ACHN (cell line): ENCODE measurements around the gene PSAPL1.

Source experiments
- DNase-seq: peaks from one replicate; pipeline ENCODE4 v3.0.0-alpha.2; 2015
- in situ Hi-C: cut with HindIII; loops from 2 replicates; pipeline ENCODE4 v1.10.0; 2017; ENCODE audit warnings: low sequenced_read_pairs, low pct_ligation_motif_present, low pct_unique_long_range_greater_than_20kb

PSAPL1 gene

DNA sequence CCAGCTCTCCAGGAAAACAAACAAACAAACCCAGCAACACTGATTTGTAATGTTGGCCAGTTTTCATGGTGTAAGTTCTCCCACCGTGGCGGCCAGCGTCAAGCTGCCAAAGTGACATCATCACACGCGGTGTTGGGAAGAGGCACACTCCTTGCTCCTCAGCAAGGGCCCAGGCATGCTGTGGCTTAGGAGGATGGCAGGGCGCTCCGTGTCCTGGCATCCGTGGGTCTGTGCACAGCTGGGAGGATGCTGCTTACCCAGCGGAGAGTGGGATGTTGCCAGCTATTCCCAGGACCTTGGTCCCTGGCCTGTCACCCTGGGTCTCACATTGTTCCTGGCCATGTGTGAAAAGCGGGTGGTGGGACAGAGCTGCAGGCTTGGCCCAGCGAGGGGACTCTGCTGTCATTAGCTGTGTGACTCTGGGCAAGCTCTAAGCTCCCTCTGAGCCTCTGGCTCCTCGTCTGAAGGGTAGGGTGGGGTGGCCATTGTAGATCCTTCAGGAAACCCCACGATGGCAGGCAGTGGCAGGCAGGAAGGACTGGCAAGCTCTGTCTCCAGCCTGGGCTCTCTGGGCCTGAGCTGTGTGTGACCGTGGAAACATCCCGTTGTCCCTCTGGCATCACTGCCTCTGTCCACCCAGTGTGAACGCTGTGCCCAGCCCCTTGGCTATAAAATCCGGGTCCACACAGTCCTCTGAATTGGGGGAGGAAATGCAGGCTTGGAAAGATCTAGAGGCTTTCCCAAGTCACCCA lies 10.8 kb downstream of the PSAPL1 start:
- no peak for DNase-seq
- in situ Hi-C loops: no loop called here

DNA sequence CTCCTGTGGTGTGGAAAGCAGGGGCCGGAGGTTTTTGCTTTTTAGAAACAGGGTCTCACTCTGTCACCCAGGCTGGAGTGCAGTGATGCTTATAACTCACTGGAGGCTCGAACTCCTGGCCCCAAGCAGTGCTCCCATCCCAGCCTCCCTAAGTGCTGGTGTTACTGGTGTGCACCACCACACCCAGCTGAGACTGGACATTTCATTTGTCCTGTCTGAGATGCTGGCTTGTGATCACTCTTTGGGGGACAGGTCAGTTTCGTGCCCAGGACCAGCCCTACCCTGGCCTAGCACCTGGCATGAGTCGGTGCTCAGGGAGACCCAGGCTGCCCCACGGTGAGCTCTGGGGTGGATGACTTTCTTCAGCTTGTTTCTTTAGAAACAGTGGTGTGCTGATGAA lies 11.3 kb downstream of the PSAPL1 start:
- no peak for DNase-seq
- in situ Hi-C loops: no loop called here

DNA sequence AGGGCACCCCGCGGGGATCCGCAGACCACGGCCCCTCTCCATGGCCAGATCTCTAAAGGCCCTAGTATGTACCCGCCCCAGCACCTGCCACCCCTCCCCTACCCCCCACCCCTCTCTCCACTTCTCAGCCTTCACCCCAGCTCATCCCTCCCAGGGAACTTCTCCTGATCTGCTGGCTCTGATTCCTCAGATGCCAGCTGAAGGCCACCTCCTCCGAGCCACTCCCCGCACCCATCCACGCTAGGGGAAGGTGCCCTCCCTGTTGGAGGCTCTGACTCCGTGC lies 11.9 kb downstream of the PSAPL1 start:
- in situ Hi-C loops: no loop called here
- DNase-seq: no peak

DNA sequence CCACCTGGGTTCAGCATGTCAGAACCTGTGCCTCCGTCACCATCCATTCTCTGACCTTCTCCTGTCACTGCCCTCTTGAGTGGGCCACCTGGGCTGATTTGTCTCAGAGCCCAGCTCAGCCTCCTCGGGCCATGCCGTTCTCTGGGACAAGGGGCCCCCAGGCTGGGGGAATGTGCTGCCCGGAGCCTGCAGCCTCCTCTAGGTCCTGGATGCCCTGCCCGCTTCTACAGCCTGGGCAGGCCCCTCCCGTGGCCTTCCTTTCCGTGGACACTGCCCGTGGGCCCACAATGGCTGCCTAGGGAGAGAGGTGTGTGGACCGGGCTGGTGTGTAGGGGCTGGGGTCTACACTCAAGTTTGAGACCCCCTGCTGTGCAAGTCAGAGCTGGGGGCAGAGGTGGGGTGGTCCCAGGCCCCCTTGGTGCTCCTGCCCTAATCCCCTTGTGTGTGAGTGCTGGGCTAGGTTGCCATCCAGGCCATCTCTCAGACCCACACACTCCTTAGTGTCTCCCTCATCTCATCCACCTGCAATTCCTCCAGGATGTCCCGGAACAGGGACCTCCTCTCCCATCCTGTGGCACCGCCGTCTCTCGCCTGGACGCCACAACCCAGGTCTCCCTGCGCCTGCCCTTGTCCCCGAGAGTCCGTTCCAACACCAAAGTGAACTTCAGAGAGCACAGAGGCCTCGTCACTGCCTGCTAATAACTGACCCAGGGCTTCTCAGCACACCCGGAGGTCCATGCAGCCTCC lies 12.4 kb downstream of the PSAPL1 start:
- in situ Hi-C loops: no loop called here
- DNase-seq: no peak

DNA sequence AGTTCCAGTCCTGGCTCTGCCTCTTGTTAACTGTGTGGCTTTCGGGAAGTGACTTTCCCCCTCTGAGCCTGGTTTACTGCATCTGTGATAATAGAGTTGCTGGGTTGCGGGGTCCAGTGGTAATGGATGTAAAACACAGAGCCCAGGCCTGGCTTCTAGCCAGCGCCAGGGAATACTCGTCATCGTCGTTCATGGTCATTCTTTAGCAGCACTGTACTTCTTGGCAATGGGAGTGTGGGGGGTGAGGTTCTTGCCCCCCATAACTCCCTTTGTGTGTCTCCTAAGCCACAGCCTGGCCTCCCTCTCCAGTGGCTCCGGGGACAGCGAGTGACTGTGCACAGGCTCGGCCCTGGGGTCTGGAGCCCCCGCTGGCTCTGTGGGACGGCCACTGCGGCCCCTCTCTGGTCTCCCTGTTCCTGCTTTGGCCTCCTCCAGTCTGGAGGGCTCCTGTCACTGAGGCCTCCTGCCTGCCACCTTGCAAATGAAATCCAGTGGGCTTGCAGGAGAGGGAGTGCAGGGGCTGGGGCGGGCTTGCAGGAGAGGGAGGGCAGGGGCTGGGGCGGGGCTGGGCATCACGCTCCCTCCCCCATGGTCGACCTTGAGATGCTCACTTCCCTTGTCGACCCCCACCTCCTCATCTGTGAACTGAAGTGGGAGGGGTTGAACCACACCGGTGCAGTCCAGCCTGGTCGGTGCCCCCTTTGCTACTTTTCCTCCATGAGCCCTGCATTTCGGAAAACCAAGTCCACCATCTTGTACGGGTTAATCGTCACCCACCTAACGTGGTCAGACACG lies 13.2 kb downstream of the PSAPL1 start:
- in situ Hi-C loops: no loop called here
- no peak for DNase-seq

DNA sequence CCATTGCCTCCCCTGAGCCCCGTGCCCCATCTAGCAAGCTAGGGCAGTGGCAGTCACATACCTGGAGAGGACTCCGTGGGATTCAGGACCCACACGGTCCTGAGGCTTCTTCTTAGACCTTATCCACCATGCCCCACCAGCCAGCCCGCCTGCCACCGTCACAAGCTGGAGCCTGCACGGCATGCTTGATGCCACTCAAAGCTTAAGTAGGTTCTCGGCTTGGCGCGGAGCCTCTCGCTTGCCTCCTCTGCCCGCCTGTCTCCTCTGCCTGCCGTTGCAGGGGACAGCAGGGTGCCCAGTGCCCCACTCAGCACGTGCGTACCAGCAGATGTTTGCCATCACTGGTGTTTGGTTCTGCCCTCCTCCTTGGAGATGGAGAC lies 14.1 kb downstream of the PSAPL1 start:
- in situ Hi-C loops: no loop called here
- DNase-seq: no peak

DNA sequence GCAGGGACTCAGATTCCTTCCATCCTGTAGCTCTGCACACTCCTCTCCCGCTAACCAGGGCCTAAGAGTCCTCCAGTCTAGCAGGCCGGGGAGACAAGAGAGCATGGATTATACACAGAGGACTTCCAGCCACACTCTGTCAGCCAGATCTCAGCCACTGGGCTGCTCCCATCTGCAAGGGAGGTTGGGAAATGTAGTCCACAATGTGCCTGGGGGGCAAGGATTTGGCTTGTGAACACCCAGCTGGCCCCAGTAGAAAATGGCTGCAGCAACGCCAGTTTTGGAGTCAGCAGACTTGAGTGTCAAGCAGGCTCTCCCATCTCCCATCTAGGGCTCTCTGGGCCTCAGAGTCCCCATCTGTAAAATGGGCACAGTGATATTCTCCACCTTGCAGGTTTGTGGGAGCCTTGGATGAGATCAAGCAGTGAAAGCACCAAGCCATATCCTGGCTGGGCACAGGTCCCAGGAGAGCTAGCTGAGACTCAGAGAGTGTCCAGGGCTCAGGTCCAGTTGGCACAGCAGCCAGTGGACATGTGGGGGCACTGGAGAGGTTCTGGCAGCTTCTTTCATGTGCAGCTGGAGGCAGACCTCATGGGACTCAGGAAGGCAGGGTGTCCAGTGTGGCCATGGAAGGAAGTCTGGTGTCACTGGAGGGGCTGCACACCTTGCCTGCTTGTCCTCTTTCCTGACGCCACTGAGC lies 14.6 kb downstream of the PSAPL1 start:
- DNase-seq: no peak
- in situ Hi-C loops: no loop called here

DNA sequence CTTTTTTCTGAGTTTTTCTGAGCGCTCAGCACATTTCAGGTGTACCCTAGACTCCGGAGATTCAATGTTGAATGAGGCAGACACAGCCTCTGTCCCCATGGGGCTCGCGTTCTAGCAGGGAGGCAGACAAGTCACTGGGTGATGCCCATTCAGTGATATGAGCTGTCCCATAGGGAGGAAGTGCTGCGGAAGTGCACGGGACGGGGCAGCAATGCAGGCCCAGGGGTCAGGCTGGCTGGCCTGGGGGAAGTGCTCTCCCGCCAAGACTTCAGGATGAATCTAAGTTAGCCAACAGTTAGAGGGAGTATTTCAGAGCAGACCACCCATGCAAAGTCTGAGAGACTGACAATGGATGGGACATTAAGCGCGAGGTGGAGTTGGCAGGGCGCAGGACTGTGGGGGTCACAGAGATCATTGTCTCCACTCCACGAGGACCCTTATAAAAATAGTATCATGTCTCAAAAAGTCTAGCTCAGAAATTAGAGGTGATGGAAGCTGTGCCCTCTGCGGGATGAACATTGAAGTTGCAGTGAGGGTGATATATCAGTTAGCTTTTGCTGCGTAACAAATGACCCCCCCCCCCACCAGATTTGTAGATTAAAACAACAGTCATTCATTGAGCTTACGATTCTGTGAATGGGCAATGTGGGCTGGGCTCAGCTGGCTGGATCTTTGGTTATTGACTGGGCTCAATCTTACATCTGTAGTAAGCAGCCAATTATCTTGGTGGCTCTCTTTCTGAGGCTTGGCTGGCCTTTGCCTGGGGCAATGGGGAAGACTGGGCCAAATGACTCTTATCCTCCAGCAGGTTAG lies 16.4 kb downstream of the PSAPL1 start:
- DNase-seq: no peak
- in situ Hi-C loops: no loop called here

DNA sequence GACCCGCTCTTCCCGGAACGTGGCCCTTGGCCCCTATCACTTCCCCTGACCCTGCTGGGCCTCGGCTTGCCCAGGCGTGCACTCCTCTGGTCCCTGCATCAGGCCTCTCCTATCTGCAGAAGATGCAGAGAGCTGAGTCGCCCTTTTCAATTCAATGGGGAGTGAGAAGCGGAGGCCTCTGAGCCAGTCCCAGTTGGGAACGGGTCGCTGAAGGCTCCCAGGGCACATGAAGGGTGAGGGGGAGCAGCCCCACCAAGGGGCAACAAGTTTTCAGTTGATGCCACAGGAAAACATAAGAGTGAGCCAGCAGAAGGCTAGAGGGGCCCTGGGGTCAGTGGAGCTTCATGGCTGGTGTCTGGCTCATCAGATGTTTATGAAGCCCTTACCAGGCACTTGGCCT lies 17.1 kb downstream of the PSAPL1 start:
- no peak for DNase-seq
- in situ Hi-C loops: no loop called here

DNA sequence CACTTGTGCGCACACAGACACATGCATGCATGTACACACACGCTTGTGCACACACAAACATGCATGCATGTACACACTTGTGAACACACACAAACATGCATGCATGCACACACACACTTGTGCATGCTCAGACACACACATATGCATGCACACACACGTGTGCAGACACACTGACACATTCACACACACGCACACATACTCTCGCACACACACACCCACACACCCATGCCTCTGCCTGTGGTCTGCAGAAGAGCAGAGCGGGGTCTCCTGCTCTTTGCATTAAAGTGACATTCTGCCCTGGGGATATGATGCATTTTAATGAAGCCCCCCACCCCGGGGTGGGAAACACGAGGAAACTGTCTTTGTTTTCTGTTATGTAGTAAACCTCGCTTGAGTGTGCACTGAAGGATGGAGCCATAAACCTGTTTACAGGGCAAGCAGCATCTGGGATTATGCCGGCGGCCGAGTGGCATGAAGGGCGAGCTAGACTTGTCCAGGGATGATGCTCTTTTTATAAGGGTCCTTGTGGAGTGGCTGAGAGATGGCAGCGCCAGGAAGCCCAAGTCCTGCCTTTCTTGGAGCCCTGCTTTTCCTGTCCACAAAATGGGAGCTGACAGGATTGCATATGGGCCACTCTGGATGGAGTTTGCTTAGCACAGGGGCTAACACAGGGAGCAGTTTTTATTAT lies 17.8 kb downstream of the PSAPL1 start:
- DNase-seq: no peak
- in situ Hi-C loops: no loop called here

DNA sequence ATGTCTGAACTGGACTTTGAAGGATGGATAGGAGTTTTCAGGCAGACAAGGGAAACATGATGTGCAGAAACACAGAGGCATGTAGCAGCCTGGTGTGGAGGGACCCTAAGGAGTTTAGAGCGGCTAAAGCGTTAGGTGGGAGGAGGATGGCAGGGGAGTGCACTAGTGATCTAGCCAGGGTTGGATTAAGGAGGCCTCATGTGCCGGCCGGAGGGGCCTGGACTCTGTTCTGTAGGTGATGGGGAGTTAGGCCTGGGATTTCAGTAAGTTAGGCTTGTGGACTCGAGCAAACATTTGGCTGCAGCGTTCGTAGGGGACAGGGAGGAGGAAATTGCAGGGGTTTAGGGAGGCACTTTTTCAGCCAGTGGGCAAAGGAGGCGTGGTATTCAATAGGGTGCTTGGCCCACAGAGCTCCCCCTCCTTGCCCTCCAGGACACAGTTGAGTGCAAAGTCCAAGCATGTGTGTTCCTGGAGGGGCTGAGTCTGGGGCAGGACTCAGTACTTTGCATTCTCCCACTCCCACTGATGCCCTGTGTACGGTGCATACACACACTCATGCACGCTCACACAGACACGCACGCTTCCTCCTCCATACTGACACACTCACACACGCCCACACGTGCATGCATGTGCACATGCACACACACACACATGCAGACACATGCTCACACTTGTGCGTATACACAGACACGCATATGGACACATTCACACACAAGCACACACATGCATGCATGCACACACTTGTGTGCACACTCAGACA lies 18.6 kb downstream of the PSAPL1 start:
- no peak for DNase-seq
- in situ Hi-C loops: no loop called here

DNA sequence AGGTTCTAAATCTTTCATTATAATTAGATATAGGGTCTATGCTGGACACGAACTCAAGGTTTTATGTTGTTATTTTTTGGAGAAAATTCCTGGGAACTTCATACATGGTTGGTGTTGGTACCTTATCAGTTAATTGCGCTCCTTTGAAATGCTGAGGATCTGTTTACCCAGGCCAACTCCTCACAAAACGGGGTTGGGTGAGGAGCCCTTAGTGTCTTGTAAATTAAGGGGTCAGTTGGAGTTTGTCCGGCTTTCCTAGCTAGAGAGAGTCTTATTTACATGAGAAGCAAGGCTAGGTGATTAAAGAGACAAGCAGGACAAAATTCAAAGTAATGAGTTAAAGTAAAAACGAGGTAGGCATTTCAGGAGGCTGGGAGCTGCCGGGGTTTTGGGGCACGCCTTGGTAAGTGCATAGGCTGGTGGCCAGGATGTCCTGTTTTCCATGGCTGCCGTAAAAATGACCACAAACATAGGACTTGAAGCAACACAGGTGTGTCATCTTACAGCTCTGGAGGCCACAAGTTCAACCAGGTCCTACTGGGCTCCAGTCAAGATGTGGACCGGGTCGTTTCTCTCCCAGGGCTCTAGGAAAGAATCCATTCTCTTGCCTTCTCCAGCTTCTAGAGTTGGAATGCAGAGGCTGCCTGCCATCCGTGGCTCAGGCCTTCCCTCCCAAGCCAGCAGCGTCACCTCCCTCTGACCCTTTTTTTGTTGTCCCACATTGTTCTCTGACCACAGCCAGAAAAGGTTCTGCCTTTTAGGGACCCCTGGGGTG lies 19.8 kb downstream of the PSAPL1 start:
- DNase-seq: no peak
- in situ Hi-C loops: no loop called here

DNA sequence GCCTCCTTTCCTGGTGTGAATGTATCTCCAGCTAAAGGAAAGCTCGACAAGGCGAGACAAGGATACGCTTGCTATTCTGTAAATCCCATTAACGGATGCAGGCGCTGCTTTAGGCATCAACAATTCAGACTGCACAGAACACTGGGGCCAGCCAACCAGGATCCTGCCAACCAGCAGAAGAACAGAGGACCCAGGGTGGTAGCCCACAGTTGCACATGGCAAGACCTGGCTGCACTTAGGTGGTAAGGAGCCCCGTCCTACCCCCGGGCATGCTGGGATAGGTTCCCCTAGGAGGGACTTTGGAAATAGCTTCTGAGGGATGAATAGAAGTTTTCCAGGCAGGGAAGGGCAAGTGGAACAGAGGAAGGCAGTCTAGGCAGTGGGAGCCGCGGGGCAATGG lies 20.7 kb downstream of the PSAPL1 start:
- no peak for DNase-seq
- in situ Hi-C loops: no loop called here

DNA sequence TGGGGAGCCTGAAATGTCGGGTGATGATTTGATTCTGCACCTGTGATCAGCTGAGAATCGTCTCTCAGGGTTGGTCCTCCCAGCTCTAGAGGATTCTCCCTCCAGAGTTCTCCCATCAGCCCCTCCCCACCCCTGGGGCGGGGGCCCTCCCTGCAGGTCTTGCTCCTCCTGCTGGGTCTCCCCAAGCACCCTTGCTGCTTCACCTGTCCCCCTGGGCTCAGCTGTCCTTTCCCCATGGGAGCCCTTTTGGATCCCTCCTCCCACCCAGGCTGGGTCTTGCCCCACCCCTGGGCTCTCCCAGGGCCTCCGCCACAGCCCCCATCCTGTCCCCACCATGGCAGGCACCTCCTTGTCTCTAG lies 22.2 kb downstream of the PSAPL1 start:
- in situ Hi-C loops: no loop called here
- DNase-seq: no peak

DNA sequence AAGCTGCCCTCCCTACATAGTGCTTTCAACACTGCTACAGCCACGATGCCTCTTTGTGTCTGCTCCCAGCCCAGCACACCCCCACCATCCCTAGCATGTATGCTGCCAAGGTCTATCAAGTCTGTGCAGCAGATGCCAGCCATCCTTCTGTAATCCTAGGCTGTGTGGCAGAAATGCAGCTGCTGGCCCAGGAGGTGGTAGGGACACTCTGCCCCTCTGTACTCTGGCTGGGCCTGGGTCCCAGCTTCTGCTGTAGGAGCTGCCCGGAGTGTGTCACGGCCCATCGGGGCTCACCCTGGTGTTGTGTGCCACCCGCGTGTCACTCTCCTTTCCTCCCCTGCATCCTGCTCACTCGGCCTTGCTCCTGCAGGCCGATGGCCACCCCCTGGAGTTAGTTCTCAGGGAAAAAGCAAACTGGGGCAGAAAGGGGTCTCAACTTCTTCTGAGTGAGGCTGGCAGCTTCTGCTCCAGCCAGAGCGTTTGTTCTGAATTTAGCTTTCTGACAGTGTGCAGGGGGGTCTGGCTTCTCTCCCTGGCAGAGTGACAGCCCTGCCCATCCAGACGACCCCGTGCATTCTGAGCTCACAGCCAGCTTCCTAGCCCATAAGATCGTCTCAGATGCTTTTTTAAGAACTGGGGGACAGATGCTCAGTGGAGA lies 22.7 kb downstream of the PSAPL1 start:
- in situ Hi-C loops: no loop called here
- no peak for DNase-seq

DNA sequence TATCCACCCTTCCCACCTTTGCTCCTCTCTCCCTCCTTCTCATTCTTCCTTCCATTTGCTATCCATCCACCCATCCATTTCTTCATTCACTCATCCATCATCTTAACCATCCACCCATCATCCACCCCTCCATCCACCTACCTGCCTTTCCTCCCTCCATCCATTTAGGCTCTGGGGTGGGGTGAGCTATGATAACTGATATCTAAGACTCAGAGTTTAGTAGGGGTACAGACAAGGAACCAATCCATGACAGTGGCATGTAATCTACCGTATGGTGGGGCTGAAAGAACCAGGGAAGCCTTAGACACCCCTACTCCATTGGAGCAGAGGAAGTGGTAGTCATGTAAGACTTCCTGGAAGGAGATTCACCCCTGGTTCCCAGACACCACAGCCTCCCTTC lies 23.2 kb downstream of the PSAPL1 start:
- in situ Hi-C loops: no loop called here
- no peak for DNase-seq
